Tibial nerve (tissue), 3 donors: ENCODE measurements around the gene RRAS2.

Experiments used
- EP300 ChIP-seq, 2 donors: sonication (generic); formaldehyde crosslinking; IDR thresholded peaks; one replicate each; pipeline ENCODE4 v1.6.1; 2017; ENCODE audit warnings: antibody characterized with exemption in 2 of 2, mild to moderate bottlenecking in 1 of 2
- POLR2A ChIP-seq, 2 donors: fragments of 450-650 bp; IDR thresholded peaks; one replicate each; pipeline ENCODE4 v1.6.1; 2017; ENCODE audit warnings: antibody characterized with exemption in 2 of 2, mild to moderate bottlenecking in 2 of 2, moderate library complexity in 2 of 2

GRCh38 chr11:14267861-14268635, 90.9 kb downstream of the RRAS2 start:
- TF ChIP-seq POLR2A (IDR thresholded peaks at IDR 0.05) (no peak), EP300 (IDR thresholded peaks at IDR 0.05) (no peak)
